H1 (cell line): ENCODE results near the gene FICD. TPM values are rescaled to one million over a fixed set of nuclear protein-coding genes. Genes with fewer than 3 reads are reported as not detected.

Source experiments
- CHD1 ChIP-seq: IDR thresholded peaks from 2 replicates; pipeline ENCODE4 v1.6.1; 2012; ENCODE audit warnings: low read depth, low read length, improper control_type of control experiment
- CHD7 ChIP-seq: fragments of 300-600 bp; sonication (generic); IDR thresholded peaks from 2 replicates; pipeline ENCODE4 v1.7.1; 2012; ENCODE audit warnings: low read length, moderate library complexity, mild to moderate bottlenecking, inconsistent platforms; ENCODE audit not compliant: insufficient replicate concordance
- EGR1 ChIP-seq: IDR thresholded peaks from 2 replicates; pipeline ENCODE4 v1.6.1; 2011; ENCODE audit warnings: low read depth, low read length, borderline replicate concordance
- GTF2F1 ChIP-seq: IDR thresholded peaks from 2 replicates; pipeline ENCODE4 v1.6.1; 2012; ENCODE audit warnings: low read depth, low read length, improper control_type of control experiment, borderline replicate concordance
- HDAC6 ChIP-seq: IDR thresholded peaks from one replicate; pipeline ENCODE4 v1.7.1; 2012; ENCODE audit warnings: low read depth, mild to moderate bottlenecking, inconsistent platforms, low read length, moderate library complexity
- NANOG ChIP-seq: IDR thresholded peaks from 2 replicates; pipeline ENCODE4 v1.6.1; 2011; ENCODE audit warnings: low read length, low read depth, mild to moderate bottlenecking, inconsistent platforms; ENCODE audit not compliant: insufficient read depth, poor library complexity, severe bottlenecking
- NRF1 ChIP-seq: IDR thresholded peaks from 2 replicates; pipeline ENCODE4 v1.6.1; 2011; ENCODE audit warnings: mild to moderate bottlenecking, low read depth, low read length, improper control_type of control experiment
- SIRT6 ChIP-seq: IDR thresholded peaks from one replicate; pipeline ENCODE4 v1.7.1; 2012; ENCODE audit warnings: low read length, inconsistent platforms
- SP2 ChIP-seq: IDR thresholded peaks from 2 replicates; pipeline ENCODE4 v1.6.1; 2012; ENCODE audit warnings: mild to moderate bottlenecking, low read length, inconsistent platforms
- SP4 ChIP-seq: IDR thresholded peaks from 2 replicates; pipeline ENCODE4 v1.6.1; 2012; ENCODE audit warnings: low read length, inconsistent platforms
- TAF1 ChIP-seq: IDR thresholded peaks from 2 replicates; pipeline ENCODE4 v1.6.1; 2011; ENCODE audit warnings: mild to moderate bottlenecking, low read depth, low read length
- polyA plus RNA-seq, 7 experiments: library from polyadenylated mRNA; depleted of rRNA in 3 of 7; stranded (reverse) in 5 of 7; unstranded in 2 of 7; fragments of >200 nt in 5 of 7; fragments of 200-250 nt in 2 of 7; gene quantifications; 1 replicate in 5 of 7; 2 replicates in 1 of 7; 4 replicates in 1 of 7; pipeline versions ENCODE4 v1.2.1 to v1.2.3, GENCODE V29; 2011 to 2013; ENCODE audit warnings: missing spikeins in 2 of 7, mixed read lengths in 2 of 7
- total RNA-seq: library from RNA; stranded (reverse); fragmentation: NEBNext Ultra II Directional; extraction: Animal tissue kit (Norgen Biotek cat#: 25700); gene quantifications from 2 replicates; pipeline ENCODE4 v1.2.1, GENCODE V29; 2021

The FICD gene
- total and polyA plus RNA-seq, 2 of the 8 experiments (the other 6 are each of a cell fraction or from before 2014, with no cell fraction given) = 2.2 to 6.0 TPM

GRCh38 chr12:108477881-108478259 is 37.2 kb upstream of the FICD start (continued):
- no peak for TF ChIP-seq CHD7
- TF ChIP-seq SIRT6 = no peak
- no peak for TF ChIP-seq NRF1
- TF ChIP-seq EGR1 = no peak
- TF ChIP-seq GTF2F1 = no peak
- no peak for TF ChIP-seq SP4
- no peak for TF ChIP-seq NANOG
- TF ChIP-seq SP2 = no peak
- no peak for TF ChIP-seq HDAC6
- no peak for TF ChIP-seq CHD1
- no peak for TF ChIP-seq TAF1
